MM.1S (cell line): ENCODE data around the gene RHBG.

Experiments used
- DNase-seq: peaks from one replicate; pipeline ENCODE4 v3.0.0-alpha.2; 2015
- H2AFZ ChIP-seq: fragments of 300-600 bp; sonication (generic); 2 replicates; pipeline ENCODE4 v1.6.0; 2016; ENCODE audit warnings: antibody characterized with exemption, low read length
- H3F3A ChIP-seq: fragments of 300-600 bp; sonication (generic); 2 replicates; pipeline ENCODE4 v1.6.1; 2016; ENCODE audit warnings: mild to moderate bottlenecking, antibody characterized with exemption, low read length, moderate library complexity, mixed read lengths; ENCODE audit not compliant: insufficient read depth
- H3K27ac ChIP-seq: fragments of 300-600 bp; sonication (generic); 2 replicates; pipeline ENCODE4 v1.5.1; 2016; ENCODE audit warnings: mild to moderate bottlenecking, low read length
- H3K27me3 ChIP-seq: fragments of 300-600 bp; sonication (generic); replicated peaks from 2 replicates; pipeline ENCODE4 v1.6.0; 2016; ENCODE audit warnings: low read length; ENCODE audit not compliant: insufficient read depth
- H3K36me3 ChIP-seq: fragments of 300-600 bp; sonication (generic); replicated peaks from 2 replicates; pipeline ENCODE4 v1.6.1; 2016; ENCODE audit warnings: mild to moderate bottlenecking, low read length, mixed read lengths; ENCODE audit not compliant: insufficient read depth
- H3K4me1 ChIP-seq: fragments of 300-600 bp; sonication (generic); 2 replicates; pipeline ENCODE4 v1.6.1; 2016; ENCODE audit warnings: low read length, mixed read lengths
- H3K4me2 ChIP-seq: fragments of 300-600 bp; sonication (generic); 2 replicates; pipeline ENCODE4 v1.6.0; 2016; ENCODE audit warnings: low read depth, low read length
- H3K4me3 ChIP-seq: fragments of 300-600 bp; sonication (generic); 2 replicates; pipeline ENCODE4 v1.5.1; 2016; ENCODE audit warnings: low read length, mixed read lengths
- H3K79me2 ChIP-seq: fragments of 300-600 bp; sonication (generic); 2 replicates; pipeline ENCODE4 v1.6.1; 2016; ENCODE audit warnings: mixed run types, low read length, mixed read lengths
- H3K9ac ChIP-seq: fragments of 300-600 bp; sonication (generic); 2 replicates; pipeline ENCODE4 v1.6.1; 2016; ENCODE audit warnings: low read length, mixed read lengths
- H3K9me2 ChIP-seq: fragments of 300-600 bp; sonication (generic); replicated peaks from 2 replicates; pipeline ENCODE4 v1.6.1; 2016; ENCODE audit warnings: mild to moderate bottlenecking, low read length, mixed read lengths; ENCODE audit not compliant: insufficient read depth
- H3K9me3 ChIP-seq: fragments of 300-600 bp; sonication (generic); replicated peaks from 2 replicates; pipeline ENCODE4 v1.6.1; 2016; ENCODE audit warnings: mild to moderate bottlenecking, low read length, mixed read lengths; ENCODE audit not compliant: insufficient read depth
- H4K20me1 ChIP-seq: fragments of 300-600 bp; sonication (generic); 2 replicates; pipeline ENCODE4 v1.6.1; 2016; ENCODE audit warnings: mild to moderate bottlenecking, low read length, moderate library complexity, mixed read lengths; ENCODE audit not compliant: insufficient read depth
- CTCF ChIP-seq: fragments of 300-600 bp; sonication (generic); IDR thresholded peaks from 2 replicates; pipeline ENCODE4 v1.5.1; 2016; ENCODE audit warnings: antibody characterized with exemption, low read length, mixed read lengths
- EZH2 ChIP-seq: fragments of 300-600 bp; sonication (generic); optimal IDR thresholded peaks from 2 replicates; pipeline ENCODE3; 2017; ENCODE audit warnings: low read depth, mild to moderate bottlenecking, antibody characterized with exemption, low read length, mixed read lengths
- EZH2phosphoT487 ChIP-seq: fragments of 300-600 bp; sonication (generic); IDR thresholded peaks from 2 replicates; pipeline ENCODE4 v1.6.1; 2018; ENCODE audit warnings: antibody characterized with exemption, low read length

Gene RHBG

GRCh38 chr1:156386134-156386901, 17.3 kb downstream of the RHBG start:
- Histone ChIP-seq H4K20me1 (no peaks in the 10 kb centered on the region), H3K9me3 (no peaks in the 10 kb centered on the region), H3K27me3 (peaks cover 54% of the 10 kb centered on the region), H3K27ac (no peak overlapping the region), H3K9me2 (no peaks in the 10 kb centered on the region), H3K4me1 (no peaks in the 10 kb centered on the region), H3K79me2 (no peaks in the 10 kb centered on the region), H3K36me3 (no peaks in the 10 kb centered on the region), H3K4me2 (no peak overlapping the region), H3K4me3 (no peak overlapping the region), H2AFZ (no peak overlapping the region), H3K9ac (no peak overlapping the region), H3F3A (no peaks in the 10 kb centered on the region)
- TF ChIP-seq EZH2 (no peak), CTCF (no peak), EZH2phosphoT487 (no peak)
- no peak for DNase-seq

- no peak overlapping the region for H2AFZ ChIP-seq
- TF ChIP-seq EZH2 (no peak), EZH2phosphoT487 (no peak), CTCF (no peak)
Measured at GRCh38 chr1:156386949-156387869, 18.2 kb downstream of the RHBG start.

GRCh38 chr1:156387870-156388173, 18.8 kb downstream of the RHBG start:
- H4K20me1 ChIP-seq, result no peaks in the 10 kb centered on the region
- H3K9me2 ChIP-seq, result no peaks in the 10 kb centered on the region
- no peak overlapping the region for H2AFZ ChIP-seq
- H3K4me1 ChIP-seq, result no peaks in the 10 kb centered on the region
- DNase-seq, result no peak
- H3K4me2 ChIP-seq, result no peak overlapping the region
- no peak overlapping the region for H3K9ac ChIP-seq
- H3F3A ChIP-seq, result no peaks in the 10 kb centered on the region
- no peaks in the 10 kb centered on the region for H3K79me2 ChIP-seq
- TF ChIP-seq EZH2, result peak; percentile 76
- TF ChIP-seq EZH2phosphoT487, result no peak
- no peak overlapping the region for H3K4me3 ChIP-seq
- no peaks in the 10 kb centered on the region for H3K9me3 ChIP-seq
- H3K36me3 ChIP-seq, result no peaks in the 10 kb centered on the region
- H3K27me3 ChIP-seq, result peaks cover 63% of the 10 kb centered on the region
- H3K27ac ChIP-seq, result no peak overlapping the region

More at GRCh38 chr1:156386949-156387869, 18.2 kb downstream of the RHBG start:
- Histone ChIP-seq H4K20me1 (no peaks in the 10 kb centered on the region), H3F3A (no peaks in the 10 kb centered on the region), H3K4me3 (no peak overlapping the region), H3K27ac (no peak overlapping the region), H3K9me3 (no peaks in the 10 kb centered on the region), H3K4me2 (no peak overlapping the region), H3K79me2 (no peaks in the 10 kb centered on the region), H3K9me2 (no peaks in the 10 kb centered on the region), H3K4me1 (no peaks in the 10 kb centered on the region), H3K9ac (no peak overlapping the region), H3K36me3 (no peaks in the 10 kb centered on the region), H3K27me3 (peaks cover 63% of the 10 kb centered on the region)
- no peak for DNase-seq
